A549 (cell line): ENCODE data around the gene KBTBD8. TPM values are rescaled to one million over a fixed set of nuclear protein-coding genes. Genes with fewer than 3 reads are reported as not detected.

Source experiments
- ATAC-seq, 2 experiments: fragments of 200-7000 bp in 1 of 2; fragments of >200 bp in 1 of 2; cut with Nextera tagmentation in 1 of 2; cut with Tn5 transposase in 1 of 2; 3 replicates each; pipeline versions ENCODE4 v1.8.0 to v1.9.1; 2018 to 2020; ENCODE audit warnings: mild to moderate bottlenecking in 1 of 2, moderate library complexity in 1 of 2
- CTCF ChIA-PET: fragments of 300-600 bp; sonication (Branson Sonifier 250); formaldehyde crosslinking; extraction: SDS; loops from one replicate; lab custom pipeline; 2021; ENCODE audit warnings: antibody characterized with exemption, inconsistent platforms; lab: Yijun Ruan, JAX
- POLR2A ChIA-PET: fragments of 350-600 bp; formaldehyde crosslinking; extraction: SDS; loops from one replicate; lab custom pipeline; 2021; ENCODE audit warnings: antibody characterized with exemption, inconsistent platforms; lab: Yijun Ruan, JAX
- DNase-seq, 2 experiments: peaks; one replicate each; pipeline versions ENCODE4 v3.0.0 to v3.0.0-alpha.2; 2011 to 2016; ENCODE audit warnings: low read depth in 1 of 2, low spot score in 1 of 2
- FAIRE-seq: peaks from 2 replicates; lab custom pipeline; 2011; peaks lifted over from hg19 to GRCh38; lab: Jason Lieb, UNC
- H3K27ac ChIP-seq, 2 experiments: fragments of >200 bp; sonication (Bioruptor Twin); formaldehyde crosslinking; 3 replicates each; pipeline ENCODE4 v1.5.1; 2016 to 2017
- H3K4me1 ChIP-seq: fragments of >200 bp; sonication (Bioruptor Twin); formaldehyde crosslinking; 3 replicates; pipeline ENCODE4 v1.6.1; 2016
- H3K4me2 ChIP-seq: fragments of >200 bp; sonication (Bioruptor Twin); formaldehyde crosslinking; 3 replicates; pipeline ENCODE4 v1.6.1; 2016
- H3K4me3 ChIP-seq: fragments of >200 bp; sonication (Bioruptor Twin); formaldehyde crosslinking; 3 replicates; pipeline ENCODE4 v1.5.1; 2016
- H3K9me3 ChIP-seq: fragments of >200 bp; sonication (Bioruptor Twin); formaldehyde crosslinking; 3 replicates; pipeline ENCODE4 v1.6.1; 2016
- BCL3 ChIP-seq: fragments of >200 bp; sonication (Bioruptor Twin); formaldehyde crosslinking; IDR thresholded peaks from 3 replicates; pipeline ENCODE4 v1.6.1; 2016
- CBX2 ChIP-seq: fragments of 200-600 bp; sonication (generic); IDR thresholded peaks from 2 replicates; pipeline ENCODE4 v1.6.1; 2016; ENCODE audit warnings: low read depth, mild to moderate bottlenecking, borderline replicate concordance
- CHD2 ChIP-seq: fragments of 150-350 bp; IDR thresholded peaks from 2 replicates; pipeline ENCODE4 v1.6.1; 2014; ENCODE audit warnings: low read length; ENCODE audit not compliant: partially characterized antibody
- E2F6 ChIP-seq: IDR thresholded peaks from 2 replicates; pipeline ENCODE4 v1.6.1; 2012; ENCODE audit warnings: low read depth, borderline replicate concordance
- EHMT2 ChIP-seq: fragments of 200-600 bp; sonication (generic); IDR thresholded peaks from 2 replicates; pipeline ENCODE4 v1.6.1; 2016; ENCODE audit warnings: antibody characterized with exemption, low read depth, mild to moderate bottlenecking, moderate library complexity
- ELK1 ChIP-seq: fragments of 150-350 bp; IDR thresholded peaks from 2 replicates; pipeline ENCODE4 v1.6.1; 2014; ENCODE audit warnings: low read depth, mild to moderate bottlenecking, low read length
- ESRRA ChIP-seq: fragments of 150-350 bp; IDR thresholded peaks from 2 replicates; pipeline ENCODE4 v1.6.1; 2014; ENCODE audit warnings: mild to moderate bottlenecking, low read length, borderline replicate concordance
- HDAC2 ChIP-seq: fragments of 200-600 bp; sonication (generic); IDR thresholded peaks from 2 replicates; pipeline ENCODE4 v1.6.1; 2016
- HMGXB4 ChIP-seq: fragments of 250-450 bp; sonication (Bioruptor Pico); IDR thresholded peaks from 2 replicates; pipeline ENCODE4 v1.5.0; 2021; ENCODE audit warnings: mild to moderate bottlenecking, moderate library complexity, borderline replicate concordance
- JUN ChIP-seq, 2 experiments: fragments of >200 bp; sonication (Bioruptor Twin); formaldehyde crosslinking; IDR thresholded peaks; 2 replicates in 1 of 2; 3 replicates in 1 of 2; pipeline ENCODE4 v1.6.1; 2016 to 2017
- JUNB ChIP-seq: fragments of >200 bp; sonication (Bioruptor Twin); formaldehyde crosslinking; IDR thresholded peaks from 2 replicates; pipeline ENCODE4 v1.6.1; 2016
- KDM1A ChIP-seq: fragments of 200-600 bp; sonication (generic); IDR thresholded peaks from 2 replicates; pipeline ENCODE4 v1.6.1; 2016; ENCODE audit warnings: low read depth, mild to moderate bottlenecking
- KDM5A ChIP-seq: fragments of 200-600 bp; sonication (generic); IDR thresholded peaks from 2 replicates; pipeline ENCODE4 v1.6.1; 2016; ENCODE audit warnings: antibody characterized with exemption, mild to moderate bottlenecking
- MAFK ChIP-seq: fragments of 450-650 bp; IDR thresholded peaks from 2 replicates; pipeline ENCODE4 v1.6.1; 2014; ENCODE audit not compliant: partially characterized antibody
- NPAS2 ChIP-seq: fragments of 250-450 bp; sonication (Bioruptor Pico); IDR thresholded peaks from 2 replicates; pipeline ENCODE4 v1.8.0; 2022; ENCODE audit warnings: mild to moderate bottlenecking, moderate library complexity, borderline replicate concordance
- NR3C1 ChIP-seq: fragments of >200 bp; sonication (Bioruptor Twin); formaldehyde crosslinking; IDR thresholded peaks from 3 replicates; pipeline ENCODE4 v1.6.1; 2017
- POLR2A ChIP-seq: IDR thresholded peaks from 2 replicates; pipeline ENCODE4 v1.6.1; 2012; ENCODE audit warnings: mild to moderate bottlenecking, low read length
- RAD21 ChIP-seq, 2 experiments: fragments of >200 bp in 1 of 2; sonication (Bioruptor Twin) in 1 of 2; formaldehyde crosslinking in 1 of 2; IDR thresholded peaks in 1 of 2; conservative IDR thresholded peaks in 1 of 2; 2 replicates in 1 of 2; 3 replicates in 1 of 2; pipeline ENCODE4 v1.6.1; 2012 to 2018; ENCODE audit warnings: inconsistent platforms in 1 of 2
- REST ChIP-seq: fragments of 200-600 bp; sonication (generic); IDR thresholded peaks from 2 replicates; pipeline ENCODE4 v1.6.1; 2016; ENCODE audit warnings: antibody characterized with exemption, mild to moderate bottlenecking, moderate library complexity
- SMC3 ChIP-seq: fragments of >200 bp; sonication (Bioruptor Twin); formaldehyde crosslinking; IDR thresholded peaks from 3 replicates; pipeline ENCODE4 v1.6.1; 2018; ENCODE audit warnings: inconsistent platforms
- ZC3H11A ChIP-seq: fragments of 450-650 bp; IDR thresholded peaks from 2 replicates; pipeline ENCODE4 v1.6.1; 2014; ENCODE audit warnings: antibody characterized with exemption, mild to moderate bottlenecking
- ZFP36 ChIP-seq: fragments of 450-650 bp; IDR thresholded peaks from 2 replicates; pipeline ENCODE4 v1.6.1; 2014; ENCODE audit warnings: borderline replicate concordance; ENCODE audit not compliant: partially characterized antibody
- WGBS: methylation state at CpG from one replicate; pipeline ENCODE4 v1.1.6; 2017; ENCODE audit errors: missing lambda C conversion rate; 5-methylcytosine and 5-hydroxymethylcytosine counted together
- polyA plus RNA-seq, 4 experiments: library from polyadenylated mRNA; depleted of rRNA in 3 of 4; stranded (reverse); fragments of >200 nt; fragmentation: RNase III in 1 of 4; extraction: RNeasy Plus Mini Kit Qiagen cat#74134 plus additional on column Dnase treatment in 1 of 4; gene quantifications; 2 replicates in 3 of 4; 3 replicates in 1 of 4; pipeline ENCODE4 v1.2.3, GENCODE V29; 2011 to 2017

Gene KBTBD8
- polyA plus RNA-seq, 2 of the 4 experiments (the other 2 are of a cell fraction), result 0.61 to 1.0 TPM

- no peak for TF ChIP-seq HMGXB4 (CRISPR knock-in tag)
- no peak for TF ChIP-seq CBX2
- no peak for TF ChIP-seq REST
- TF ChIP-seq NR3C1, result no peak
- TF ChIP-seq KDM5A, result no peak
Observed at GRCh38 chr3:67047051-67047450, 48.9 kb downstream of the KBTBD8 start (continued).

GRCh38 chr3:67048067-67048714, 50.1 kb downstream of the KBTBD8 start:
- WGBS, result 44% methylated on average over 2 of the region's 2 CpGs
- no peak for TF ChIP-seq HDAC2
- TF ChIP-seq ELK1, result no peak
- TF ChIP-seq E2F6, result no peak
- TF ChIP-seq CHD2, result no peak
- TF ChIP-seq POLR2A, result no peak
- TF ChIP-seq ESRRA, result no peak
- TF ChIP-seq SMC3, result no peak
- no peak for TF ChIP-seq JUN (IDR thresholded peaks at IDR 0.05)
- TF ChIP-seq NPAS2 (CRISPR knock-in tag), result no peak
- no peak for TF ChIP-seq RAD21 (conservative IDR thresholded peaks at IDR 0.05 in 1 of 2, IDR thresholded peaks at IDR 0.05 in 1 of 2)
- CTCF ChIA-PET, result interaction anchor here (1.1 kb wide), 1 partner anchor 15 kb away, joined by 3 read pairs; no protein-coding TSS in a partner anchor
- Histone ChIP-seq H3K4me2 (no peak overlapping the region), H3K4me3 (no peak overlapping the region), H3K27ac (no peak overlapping the region), H3K9me3 (no peaks in the 10 kb centered on the region), H3K4me1 (no peaks in the 10 kb centered on the region)
- no peak for FAIRE-seq
- no peak for ATAC-seq
- POLR2A ChIA-PET, result no interaction called here
- no peak for DNase-seq

GRCh38 chr3:67048715-67049074, 50.6 kb downstream of the KBTBD8 start:
- Histone ChIP-seq H3K4me2 (no peak overlapping the region), H3K9me3 (no peaks in the 10 kb centered on the region), H3K4me3 (no peak overlapping the region), H3K27ac (no peak overlapping the region), H3K4me1 (no peaks in the 10 kb centered on the region)
- POLR2A ChIA-PET, result no interaction called here
- no peak for ATAC-seq
- no peak for TF ChIP-seq KDM5A
- no peak for TF ChIP-seq BCL3
- TF ChIP-seq JUNB, result no peak
- no peak for TF ChIP-seq EHMT2
- no peak for TF ChIP-seq KDM1A
- TF ChIP-seq ZFP36, result no peak
- no peak for TF ChIP-seq MAFK
- no peak for TF ChIP-seq CBX2
- no peak for TF ChIP-seq ZC3H11A
- DNase-seq, result no peak
- no peak for FAIRE-seq
- CTCF ChIA-PET, result no interaction called here
- WGBS, result 31% methylated on average over 3 of the region's 3 CpGs
